ENCODE results near the gene CPNE1.

Gene CPNE1

GRCh38 chr20:35629427-35630145 lies 35.1 kb downstream of the CPNE1 start:
- TF ChIP-seq POLR2A (IDR thresholded peaks at IDR 0.05; ENCODE audit: low read depth, low read length) = no peak
- FAIRE-seq = no peak

DNA sequence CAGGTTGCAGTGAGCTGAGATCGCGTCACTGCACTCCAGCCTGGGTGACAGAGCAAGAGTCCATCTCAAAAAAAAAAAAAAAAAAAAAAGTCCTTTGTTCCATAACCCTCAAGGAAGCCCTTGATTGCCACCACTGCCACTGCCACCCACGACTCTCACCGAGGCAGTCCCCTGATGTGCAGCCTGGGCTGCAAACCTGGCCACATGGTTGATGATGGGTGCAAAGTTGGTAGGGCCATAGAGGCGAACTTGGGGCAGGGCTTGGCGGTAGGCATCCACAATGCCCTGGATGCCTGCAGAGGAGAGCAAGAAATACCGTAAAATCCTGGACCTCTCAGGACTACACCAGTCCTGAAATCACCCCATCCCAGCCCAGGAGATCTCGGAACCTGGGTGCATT lies 37.6 kb downstream of the CPNE1 start:
- FAIRE-seq = no peak
- DNase-seq (ENCODE audit: insufficient read length, low spot score) = no peak
- no peak for TF ChIP-seq POLR2A (IDR thresholded peaks at IDR 0.05; ENCODE audit: low read depth, low read length)

More at GRCh38 chr20:35629427-35630145, 35.1 kb downstream of the CPNE1 start:
- DNase-seq (ENCODE audit: insufficient read length, low spot score) = no peak

- FAIRE-seq (no peak), DNase-seq (ENCODE audit: insufficient read length, low spot score) (no peak)
Observed at GRCh38 chr20:35626386-35627001, 38.2 kb downstream of the CPNE1 start.

GRCh38 chr20:35625584-35626385 lies 38.9 kb downstream of the CPNE1 start:
- no peak for TF ChIP-seq POLR2A (IDR thresholded peaks at IDR 0.05; ENCODE audit: low read depth, low read length)
- DNase-seq (ENCODE audit: insufficient read length, low spot score) = no peak
- FAIRE-seq = no peak

More at GRCh38 chr20:35626386-35627001, 38.2 kb downstream of the CPNE1 start:
- TF ChIP-seq POLR2A (IDR thresholded peaks at IDR 0.05; ENCODE audit: low read depth, low read length) = no peak

GRCh38 chr20:35621560-35621946 lies 43.1 kb downstream of the CPNE1 start:
- DNase-seq (ENCODE audit: insufficient read length, low spot score) (no peak), FAIRE-seq (no peak)
- no peak for TF ChIP-seq POLR2A (IDR thresholded peaks at IDR 0.05; ENCODE audit: low read depth, low read length)

- DNase-seq (ENCODE audit: insufficient read length, low spot score) (no peak), FAIRE-seq (no peak)
- no peak for TF ChIP-seq POLR2A (IDR thresholded peaks at IDR 0.05; ENCODE audit: low read depth, low read length)
Observed at GRCh38 chr20:35620818-35621559, 43.7 kb downstream of the CPNE1 start.

GRCh38 chr20:35619196-35620095 lies 45.3 kb downstream of the CPNE1 start:
- FAIRE-seq (no peak), DNase-seq (ENCODE audit: insufficient read length, low spot score) (no peak)

GRCh38 chr20:35618263-35619131 lies 46.2 kb downstream of the CPNE1 start:
- DNase-seq (ENCODE audit: insufficient read length, low spot score) (no peak), FAIRE-seq (no peak)
- no peak for TF ChIP-seq POLR2A (IDR thresholded peaks at IDR 0.05; ENCODE audit: low read depth, low read length)

More at GRCh38 chr20:35619196-35620095, 45.3 kb downstream of the CPNE1 start:
- TF ChIP-seq POLR2A (IDR thresholded peaks at IDR 0.05; ENCODE audit: low read depth, low read length) = no peak

GRCh38 chr20:35617397-35618262 lies 47.1 kb downstream of the CPNE1 start:
- 0 out of 2 replicates have a peak, but pooled peaks have one; percentile 22 for TF ChIP-seq POLR2A (IDR thresholded peaks at IDR 0.05; ENCODE audit: low read depth, low read length)
- DNase-seq (ENCODE audit: insufficient read length, low spot score) (peak; percentile 65), FAIRE-seq (no peak)

DNA sequence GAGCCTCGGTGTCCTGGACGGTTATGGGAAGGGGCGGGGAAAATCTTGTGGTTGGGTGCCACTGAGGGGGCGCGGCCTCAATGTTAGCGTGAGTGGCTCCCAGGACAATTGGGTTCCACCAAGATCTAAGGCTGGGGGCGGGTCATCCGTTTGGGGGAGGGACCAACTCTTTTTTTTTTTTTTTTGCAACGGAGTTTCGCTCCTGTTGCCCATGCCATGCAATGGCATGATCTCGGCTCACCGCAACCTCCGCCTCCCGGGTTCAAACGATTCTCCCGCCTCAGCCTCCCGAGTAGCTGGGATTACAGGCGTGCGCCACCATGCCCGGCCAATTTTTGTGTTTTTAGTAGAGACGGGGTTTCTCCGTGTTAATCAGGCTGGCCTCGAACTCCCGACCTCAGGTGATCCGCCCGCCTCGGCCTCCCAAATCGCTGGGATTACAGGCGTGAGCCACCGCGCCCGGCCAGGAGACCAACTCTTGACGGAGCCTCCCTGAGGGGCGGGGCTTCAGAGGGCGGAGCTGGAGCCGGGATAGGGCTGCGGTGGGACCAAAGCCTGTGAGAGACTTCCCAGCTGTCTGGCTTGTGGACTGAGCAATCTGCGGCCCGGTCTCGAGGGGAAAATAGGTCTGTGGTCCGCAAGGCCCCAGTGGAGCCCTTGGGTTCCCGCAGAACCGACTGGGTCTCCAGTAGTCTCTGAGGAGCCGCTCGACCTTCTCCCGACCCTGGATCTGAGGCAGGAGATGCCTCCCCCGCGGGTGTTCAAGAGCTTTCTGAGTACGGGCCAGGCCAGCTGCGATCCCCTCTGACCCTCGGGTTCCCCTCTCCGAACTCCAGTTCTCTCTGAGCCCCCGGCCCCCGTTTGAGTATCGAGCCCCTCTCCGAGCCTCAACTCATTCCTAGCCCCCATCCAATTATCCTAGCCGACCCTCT lies 48.0 kb downstream of the CPNE1 start:
- TF ChIP-seq POLR2A (IDR thresholded peaks at IDR 0.05; ENCODE audit: low read depth, low read length) = peak; percentile 54; the same call in 1 of the 2 replicates
- DNase-seq (ENCODE audit: insufficient read length, low spot score) = peak; percentile 86
- FAIRE-seq = no peak
